Measurements from ENCODE around the gene OTOF.

DNA sequence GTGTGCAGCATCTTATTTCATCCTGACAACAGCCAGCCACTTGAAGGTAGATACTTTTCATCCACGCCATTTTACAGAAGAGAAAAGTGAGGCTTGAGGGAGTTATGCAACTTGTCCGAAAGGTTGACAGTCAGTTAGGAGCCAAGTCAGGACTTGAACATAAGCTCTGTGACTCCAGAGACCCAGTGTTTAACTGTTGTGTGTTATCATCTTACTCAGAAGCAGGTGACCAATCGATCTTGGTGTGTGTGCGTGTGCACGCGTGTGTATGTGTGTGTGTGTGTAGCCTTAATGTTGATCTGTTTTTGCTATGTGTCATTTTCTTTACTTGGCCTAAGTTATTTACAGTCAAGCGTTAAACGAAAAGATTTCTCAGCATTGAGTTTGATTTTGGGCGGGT is 54.2 kb downstream of the OTOF start:
- TF ChIP-seq POLR2AphosphoS5 (IDR thresholded peaks at IDR 0.05; ENCODE audit: low read depth, low read length) (no peak), TAF1 (IDR thresholded peaks at IDR 0.05; ENCODE audit: borderline replicate concordance, low read depth, low read length) (no peak), POLR2A (IDR thresholded peaks at IDR 0.05; ENCODE audit: low read depth, low read length) (no peak)

Data from GM12892 (cell line).